ENCODE data around the gene COL13A1. TPM values are rescaled to one million over a fixed set of nuclear protein-coding genes. Genes with fewer than 3 reads are reported as not detected.
A peak's percentile ranks its signal among the peaks of the same experiment; 100 is the strongest.

Gene COL13A1
- total RNA-seq, 6 donors from 2014 or later: 4.3 to 21.2 (median 10.4) TPM

- no peak overlapping the region for H3K27ac ChIP-seq
- DNase-seq (no peak), ATAC-seq (ENCODE audit: low FRiP score in 2 of 2) (no peak)
- TF ChIP-seq CTCF (IDR thresholded peaks at IDR 0.05) (no peak), POLR2AphosphoS5 (IDR thresholded peaks at IDR 0.05) (no peak), POLR2A (IDR thresholded peaks at IDR 0.05) (no peak), EP300 (IDR thresholded peaks at IDR 0.05) (no peak)
- no peaks in the 10 kb centered on the region for H3K4me1 ChIP-seq
- no peaks in the 10 kb centered on the region for H3K9me3 ChIP-seq
- WGBS, 2 donors: 80 to 98% methylated on average over 1 to 5 of the region's 5 CpGs
- no peaks in the 10 kb centered on the region for H3K27me3 ChIP-seq
- no peak overlapping the region for H3K4me3 ChIP-seq
- H3K36me3 ChIP-seq: no peaks in the 10 kb centered on the region
These were observed 36.7 kb downstream of the COL13A1 start for GRCh38 chr10:69838418-69838817.

- H3K36me3 ChIP-seq: no peaks in the 10 kb centered on the region
- 86% methylated on average over 11 of the region's 11 CpGs for WGBS, 2 donors
- ATAC-seq (ENCODE audit: low FRiP score in 2 of 2): no peak
- H3K9me3 ChIP-seq: no peaks in the 10 kb centered on the region
- no peak for TF ChIP-seq EP300 (IDR thresholded peaks at IDR 0.05)
- TF ChIP-seq POLR2A (IDR thresholded peaks at IDR 0.05): no peak
- no peak for TF ChIP-seq CTCF (IDR thresholded peaks at IDR 0.05)
- TF ChIP-seq POLR2AphosphoS5 (IDR thresholded peaks at IDR 0.05): no peak
- no peaks in the 10 kb centered on the region for H3K27me3 ChIP-seq
- DNase-seq: no peak
- no peaks in the 10 kb centered on the region for H3K4me1 ChIP-seq
- no peak overlapping the region for H3K27ac ChIP-seq
- H3K4me3 ChIP-seq: no peak overlapping the region
These were observed 37.1 kb downstream of the COL13A1 start for GRCh38 chr10:69838853-69839252.

GRCh38 chr10:69839696-69840345 lies 38.1 kb downstream of the COL13A1 start:
- ATAC-seq (ENCODE audit: low FRiP score in 2 of 2) (no peak), DNase-seq (no peak)

GRCh38 chr10:69840773-69841172 lies 39.1 kb downstream of the COL13A1 start:
- Histone ChIP-seq H3K36me3 (no peaks in the 10 kb centered on the region), H3K27me3 (no peaks in the 10 kb centered on the region), H3K4me1 (peaks cover under 1 to 7% (median 3%) of the 10 kb centered on the region in 4 donors), H3K27ac (no peak overlapping the region), H3K4me3 (no peak overlapping the region), H3K9me3 (no peaks in the 10 kb centered on the region)
- ATAC-seq (ENCODE audit: low FRiP score in 2 of 2) (no peak), DNase-seq (peak in 1 of 2 donors; percentile 58)
- WGBS, 2 donors: 85 to 94% methylated on average over 9 of the region's 9 CpGs
- no peak for TF ChIP-seq POLR2AphosphoS5 (IDR thresholded peaks at IDR 0.05)
- no peak for TF ChIP-seq POLR2A (IDR thresholded peaks at IDR 0.05)
- TF ChIP-seq CTCF (IDR thresholded peaks at IDR 0.05): no peak
- no peak for TF ChIP-seq EP300 (IDR thresholded peaks at IDR 0.05)

More at GRCh38 chr10:69839696-69840345, 38.1 kb downstream of the COL13A1 start:
- Histone ChIP-seq H3K4me3 (no peak overlapping the region), H3K27me3 (no peaks in the 10 kb centered on the region), H3K36me3 (no peaks in the 10 kb centered on the region), H3K27ac (no peak overlapping the region), H3K9me3 (no peaks in the 10 kb centered on the region), H3K4me1 (no peaks in the 10 kb centered on the region)
- 73 to 75% methylated on average over 17 of the region's 17 CpGs for WGBS, 2 donors
- TF ChIP-seq EP300 (IDR thresholded peaks at IDR 0.05): no peak
- TF ChIP-seq POLR2AphosphoS5 (IDR thresholded peaks at IDR 0.05): no peak
- TF ChIP-seq POLR2A (IDR thresholded peaks at IDR 0.05): no peak
- no peak for TF ChIP-seq CTCF (IDR thresholded peaks at IDR 0.05)

GRCh38 chr10:69842020-69842419 lies 40.3 kb downstream of the COL13A1 start:
- 71 to 77% methylated on average over 8 of the region's 8 CpGs for WGBS, 2 donors
- ATAC-seq (ENCODE audit: low FRiP score in 2 of 2) (no peak), DNase-seq (no peak)
- Histone ChIP-seq H3K9me3 (no peaks in the 10 kb centered on the region), H3K36me3 (no peaks in the 10 kb centered on the region), H3K27me3 (no peaks in the 10 kb centered on the region), H3K27ac (no peak overlapping the region), H3K4me3 (no peak overlapping the region), H3K4me1 (peaks cover 10 to 14% (median 13%) of the 10 kb centered on the region in 4 donors)
- TF ChIP-seq EP300 (IDR thresholded peaks at IDR 0.05): no peak
- no peak for TF ChIP-seq POLR2A (IDR thresholded peaks at IDR 0.05)
- TF ChIP-seq POLR2AphosphoS5 (IDR thresholded peaks at IDR 0.05): no peak
- no peak for TF ChIP-seq CTCF (IDR thresholded peaks at IDR 0.05)

Data from upper lobe of left lung (tissue), 6 donors.